ENCODE data around the gene WAPL.

DNA sequence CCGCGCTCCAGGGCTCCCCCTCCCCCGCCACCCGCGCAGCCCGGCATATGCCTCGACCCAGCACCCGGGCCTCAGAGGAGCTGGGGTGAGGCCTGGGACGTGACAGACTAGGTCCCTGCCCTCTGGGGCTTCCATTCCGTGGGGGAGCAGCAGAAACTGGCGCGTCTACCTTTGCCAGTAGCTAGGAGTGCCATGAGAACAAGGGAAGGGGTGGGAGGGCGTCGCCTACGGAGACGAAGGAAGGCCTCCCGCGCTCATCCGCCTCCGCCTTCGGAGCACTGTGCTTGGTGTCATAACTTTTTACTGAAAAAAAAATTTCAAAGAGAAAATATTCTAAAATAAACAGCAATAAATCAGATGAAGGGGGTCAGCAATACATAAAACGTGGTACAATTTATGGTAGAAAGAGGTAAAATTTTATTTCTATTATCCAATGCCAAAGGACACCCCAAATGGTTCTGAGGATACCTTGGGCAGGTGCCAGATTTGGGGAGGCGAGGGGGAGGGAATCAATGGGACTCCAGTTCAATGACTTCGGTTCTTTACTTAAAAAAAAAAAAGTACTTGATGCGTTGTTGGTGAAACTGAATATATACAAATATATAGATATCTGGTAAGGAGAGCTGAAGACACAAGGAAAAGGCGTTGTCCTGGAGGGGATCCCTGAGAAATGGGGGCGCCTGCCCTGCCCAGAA is 119.9 kb downstream of the WAPL start:
- TF ChIP-seq, protein P1, sequence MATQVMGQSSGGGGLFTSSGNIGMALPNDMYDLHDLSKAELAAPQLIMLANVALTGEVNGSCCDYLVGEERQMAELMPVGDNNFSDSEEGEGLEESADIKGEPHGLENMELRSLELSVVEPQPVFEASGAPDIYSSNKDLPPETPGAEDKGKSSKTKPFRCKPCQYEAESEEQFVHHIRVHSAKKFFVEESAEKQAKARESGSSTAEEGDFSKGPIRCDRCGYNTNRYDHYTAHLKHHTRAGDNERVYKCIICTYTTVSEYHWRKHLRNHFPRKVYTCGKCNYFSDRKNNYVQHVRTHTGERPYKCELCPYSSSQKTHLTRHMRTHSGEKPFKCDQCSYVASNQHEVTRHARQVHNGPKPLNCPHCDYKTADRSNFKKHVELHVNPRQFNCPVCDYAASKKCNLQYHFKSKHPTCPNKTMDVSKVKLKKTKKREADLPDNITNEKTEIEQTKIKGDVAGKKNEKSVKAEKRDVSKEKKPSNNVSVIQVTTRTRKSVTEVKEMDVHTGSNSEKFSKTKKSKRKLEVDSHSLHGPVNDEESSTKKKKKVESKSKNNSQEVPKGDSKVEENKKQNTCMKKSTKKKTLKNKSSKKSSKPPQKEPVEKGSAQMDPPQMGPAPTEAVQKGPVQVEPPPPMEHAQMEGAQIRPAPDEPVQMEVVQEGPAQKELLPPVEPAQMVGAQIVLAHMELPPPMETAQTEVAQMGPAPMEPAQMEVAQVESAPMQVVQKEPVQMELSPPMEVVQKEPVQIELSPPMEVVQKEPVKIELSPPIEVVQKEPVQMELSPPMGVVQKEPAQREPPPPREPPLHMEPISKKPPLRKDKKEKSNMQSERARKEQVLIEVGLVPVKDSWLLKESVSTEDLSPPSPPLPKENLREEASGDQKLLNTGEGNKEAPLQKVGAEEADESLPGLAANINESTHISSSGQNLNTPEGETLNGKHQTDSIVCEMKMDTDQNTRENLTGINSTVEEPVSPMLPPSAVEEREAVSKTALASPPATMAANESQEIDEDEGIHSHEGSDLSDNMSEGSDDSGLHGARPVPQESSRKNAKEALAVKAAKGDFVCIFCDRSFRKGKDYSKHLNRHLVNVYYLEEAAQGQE (IDR thresholded peaks at IDR 0.05; ENCODE audit: insufficient read depth in 1 of 2, low read depth in 2 of 2, low read length in 2 of 2), result no peak
- TF ChIP-seq POLR2AphosphoS5 (IDR thresholded peaks at IDR 0.05; ENCODE audit: low read depth, low read length), result no peak
